ENCODE measurements around the gene XIST.
"Not testable (repeated sequence)": the region's sequence is repeated elsewhere in the genome, so short reads cannot be mapped to it uniquely, and the experiment has no call there.

Gene XIST

DNA sequence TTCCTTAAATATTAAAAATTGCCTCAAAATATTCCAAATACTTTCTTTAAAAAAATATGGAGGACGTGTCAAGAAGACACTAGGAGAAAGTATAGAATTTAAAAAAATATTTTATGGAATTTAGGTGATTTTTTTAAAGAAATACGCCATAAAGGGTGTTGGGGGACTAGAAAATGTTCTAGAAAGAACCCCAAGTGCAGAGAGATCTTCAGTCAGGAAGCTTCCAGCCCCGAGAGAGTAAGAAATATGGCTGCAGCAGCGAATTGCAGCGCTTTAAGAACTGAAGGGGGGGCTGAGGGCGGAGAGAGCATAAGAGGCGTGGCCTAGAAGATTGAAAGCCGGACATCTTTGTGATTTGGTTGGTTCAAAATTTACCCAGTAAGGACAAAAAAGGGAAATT, at the start of gene XIST:
Gene XIST (minus strand): TSS at position 248 of the 400 bp plus-strand sequence.
- no peak for DNase-seq
- H3K27ac ChIP-seq = no peak within 1 kb of the TSS
- no peak within 1 kb of the TSS for H3K4me3 ChIP-seq (ENCODE audit: low read depth, low read length)
- TF ChIP-seq, protein P1, sequence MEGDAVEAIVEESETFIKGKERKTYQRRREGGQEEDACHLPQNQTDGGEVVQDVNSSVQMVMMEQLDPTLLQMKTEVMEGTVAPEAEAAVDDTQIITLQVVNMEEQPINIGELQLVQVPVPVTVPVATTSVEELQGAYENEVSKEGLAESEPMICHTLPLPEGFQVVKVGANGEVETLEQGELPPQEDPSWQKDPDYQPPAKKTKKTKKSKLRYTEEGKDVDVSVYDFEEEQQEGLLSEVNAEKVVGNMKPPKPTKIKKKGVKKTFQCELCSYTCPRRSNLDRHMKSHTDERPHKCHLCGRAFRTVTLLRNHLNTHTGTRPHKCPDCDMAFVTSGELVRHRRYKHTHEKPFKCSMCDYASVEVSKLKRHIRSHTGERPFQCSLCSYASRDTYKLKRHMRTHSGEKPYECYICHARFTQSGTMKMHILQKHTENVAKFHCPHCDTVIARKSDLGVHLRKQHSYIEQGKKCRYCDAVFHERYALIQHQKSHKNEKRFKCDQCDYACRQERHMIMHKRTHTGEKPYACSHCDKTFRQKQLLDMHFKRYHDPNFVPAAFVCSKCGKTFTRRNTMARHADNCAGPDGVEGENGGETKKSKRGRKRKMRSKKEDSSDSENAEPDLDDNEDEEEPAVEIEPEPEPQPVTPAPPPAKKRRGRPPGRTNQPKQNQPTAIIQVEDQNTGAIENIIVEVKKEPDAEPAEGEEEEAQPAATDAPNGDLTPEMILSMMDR (IDR thresholded peaks at IDR 0.05; ENCODE audit: low read depth, low read length) = no peak
- peaks cover 6% of the 10 kb centered on the region for H3K9me3 ChIP-seq (ENCODE audit: severe bottlenecking)
- H3K27me3 ChIP-seq (ENCODE audit: insufficient read depth, low read depth, severe bottlenecking) = peaks cover 86% of the 10 kb centered on the region
- H3K36me3 ChIP-seq = no peaks in the 10 kb centered on the region

DNA sequence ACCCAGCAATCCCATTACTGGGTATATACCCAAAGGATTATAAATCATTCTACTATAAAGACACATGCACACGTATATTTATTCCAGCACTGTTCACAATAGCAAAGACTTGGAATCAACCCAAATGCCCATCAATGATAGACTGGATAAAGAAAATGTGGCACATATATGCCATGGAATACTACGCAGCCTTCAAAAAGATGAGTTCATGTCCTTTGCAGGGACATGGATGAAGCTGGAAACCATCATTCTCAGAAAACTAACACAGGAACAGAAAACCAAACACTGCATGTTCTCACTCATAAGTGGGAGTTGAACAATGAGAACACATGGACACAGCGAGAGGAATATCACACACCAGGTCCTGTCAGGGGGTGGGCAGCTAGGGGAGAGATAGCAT, 45.8 kb upstream of the XIST start:
- not testable (repeated sequence) for H3K36me3 ChIP-seq; H3K27ac ChIP-seq; H3K9me3 ChIP-seq (ENCODE audit: severe bottlenecking); DNase-seq; H3K4me3 ChIP-seq (ENCODE audit: low read depth, low read length)
- H3K27me3 ChIP-seq (ENCODE audit: insufficient read depth, low read depth, severe bottlenecking) = peaks cover 28% of the 10 kb centered on the region

DNA sequence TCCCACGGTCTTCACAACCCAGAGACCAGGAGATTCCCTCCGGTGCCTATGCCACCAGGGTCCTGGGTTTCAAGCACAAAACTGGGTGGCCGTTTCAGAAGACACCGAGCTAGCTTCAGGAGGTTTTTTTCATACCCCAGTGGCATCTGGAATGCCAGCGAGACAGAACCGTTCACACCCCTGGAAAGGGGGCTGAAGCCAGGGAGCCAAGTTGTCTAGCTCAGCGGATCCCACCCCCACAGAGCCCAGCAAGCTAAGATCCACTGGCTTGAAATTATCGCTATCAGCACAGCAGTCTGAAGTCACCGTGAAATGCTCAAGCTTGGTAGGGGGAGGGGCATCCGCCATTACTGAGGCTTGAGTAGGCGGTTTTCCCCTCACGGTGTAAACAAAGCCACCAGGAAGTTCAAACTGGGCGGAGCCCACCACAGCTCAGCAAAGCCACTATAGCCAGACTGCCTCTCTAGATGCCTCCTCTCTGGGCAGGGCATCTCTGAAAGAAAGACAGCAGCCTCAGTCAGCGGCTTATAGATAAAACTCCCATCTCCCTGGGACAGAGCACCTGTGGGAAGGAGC, 40.1 kb upstream of the XIST start:
- DNase-seq = peak; percentile 11
- H3K9me3 ChIP-seq (ENCODE audit: severe bottlenecking); H3K27ac ChIP-seq; H3K4me3 ChIP-seq (ENCODE audit: low read depth, low read length); H3K36me3 ChIP-seq: not testable (repeated sequence)
- peaks cover 11% of the 10 kb centered on the region for H3K27me3 ChIP-seq (ENCODE audit: insufficient read depth, low read depth, severe bottlenecking)

DNA sequence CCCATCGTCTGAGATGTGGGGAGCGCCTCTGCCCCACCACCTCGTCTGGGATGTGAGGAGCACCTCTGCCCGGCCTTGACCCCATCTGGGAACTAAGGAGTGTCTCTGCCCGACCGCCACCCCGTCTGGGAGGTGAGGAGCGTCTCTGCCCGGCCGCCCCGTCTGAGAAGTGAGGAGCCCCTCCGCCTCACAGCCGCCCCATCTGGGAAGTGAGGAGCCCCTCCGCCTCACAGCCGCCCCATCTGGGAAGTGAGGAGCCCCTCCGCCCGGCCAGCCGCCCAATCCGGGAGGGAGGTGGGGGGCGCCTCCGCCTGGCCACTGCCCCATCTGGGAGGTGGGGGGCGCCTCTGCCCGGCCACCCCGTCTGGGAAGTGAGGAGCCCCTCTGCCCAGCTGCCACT, 29.7 kb upstream of the XIST start:
- peaks cover 11% of the 10 kb centered on the region for H3K27me3 ChIP-seq (ENCODE audit: insufficient read depth, low read depth, severe bottlenecking)
- not testable (repeated sequence) for H3K36me3 ChIP-seq; H3K27ac ChIP-seq; H3K9me3 ChIP-seq (ENCODE audit: severe bottlenecking); DNase-seq; H3K4me3 ChIP-seq (ENCODE audit: low read depth, low read length)

DNA sequence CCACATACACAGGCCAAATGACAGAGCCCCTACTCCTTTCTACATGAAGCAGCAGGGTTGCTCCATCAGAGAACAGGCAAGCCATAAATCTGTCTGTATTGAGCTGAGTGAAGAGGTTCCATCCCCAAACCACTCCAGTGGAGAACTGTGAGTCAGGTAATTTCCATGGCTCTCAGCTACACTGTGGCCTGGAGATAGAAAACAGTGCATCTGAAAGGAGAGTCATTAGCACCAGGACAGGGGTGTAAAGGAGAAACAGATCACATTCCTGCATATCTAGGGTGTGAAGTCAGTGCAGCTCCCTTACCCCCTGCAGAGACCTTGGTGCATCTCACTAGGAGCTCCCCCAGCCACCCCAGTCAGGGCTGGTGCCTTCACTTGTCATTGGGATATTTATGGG, 25.2 kb upstream of the XIST start:
- Histone ChIP-seq H3K27me3 (ENCODE audit: insufficient read depth, low read depth, severe bottlenecking) (peaks cover 15% of the 10 kb centered on the region), H3K27ac (no peak overlapping the region), H3K36me3 (no peaks in the 10 kb centered on the region), H3K9me3 (ENCODE audit: severe bottlenecking) (peaks cover 6% of the 10 kb centered on the region), H3K4me3 (ENCODE audit: low read depth, low read length) (no peak overlapping the region)
- no peak for DNase-seq
- TF ChIP-seq, protein P1 (IDR thresholded peaks at IDR 0.05; ENCODE audit: low read depth, low read length) = no peak

DNA sequence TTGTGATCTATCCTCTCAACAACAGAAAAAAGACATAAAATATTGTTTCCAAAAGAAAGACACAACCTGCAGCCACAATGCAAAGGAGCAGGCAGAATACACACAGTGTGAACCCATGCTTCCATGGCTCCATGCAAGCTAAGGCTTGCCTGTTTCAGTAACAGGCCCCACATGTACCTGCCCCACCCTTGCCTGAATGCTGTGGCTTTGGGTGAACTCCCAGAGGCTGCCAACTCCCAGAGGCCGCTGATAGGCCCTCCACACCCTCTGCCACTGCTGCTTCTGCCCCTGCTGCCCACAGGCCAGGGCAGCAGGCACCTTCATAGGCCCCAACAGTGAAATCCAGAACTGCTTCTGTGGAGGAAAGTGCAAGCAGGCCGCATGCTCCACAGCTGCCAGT, 24.4 kb upstream of the XIST start:
- peaks cover 6% of the 10 kb centered on the region for H3K9me3 ChIP-seq (ENCODE audit: severe bottlenecking)
- no peak overlapping the region for H3K4me3 ChIP-seq (ENCODE audit: low read depth, low read length)
- no peak overlapping the region for H3K27ac ChIP-seq
- peaks cover 19% of the 10 kb centered on the region for H3K27me3 ChIP-seq (ENCODE audit: insufficient read depth, low read depth, severe bottlenecking)
- H3K36me3 ChIP-seq = no peaks in the 10 kb centered on the region
- TF ChIP-seq, protein P1 (IDR thresholded peaks at IDR 0.05; ENCODE audit: low read depth, low read length) = no peak
- no peak for DNase-seq

DNA sequence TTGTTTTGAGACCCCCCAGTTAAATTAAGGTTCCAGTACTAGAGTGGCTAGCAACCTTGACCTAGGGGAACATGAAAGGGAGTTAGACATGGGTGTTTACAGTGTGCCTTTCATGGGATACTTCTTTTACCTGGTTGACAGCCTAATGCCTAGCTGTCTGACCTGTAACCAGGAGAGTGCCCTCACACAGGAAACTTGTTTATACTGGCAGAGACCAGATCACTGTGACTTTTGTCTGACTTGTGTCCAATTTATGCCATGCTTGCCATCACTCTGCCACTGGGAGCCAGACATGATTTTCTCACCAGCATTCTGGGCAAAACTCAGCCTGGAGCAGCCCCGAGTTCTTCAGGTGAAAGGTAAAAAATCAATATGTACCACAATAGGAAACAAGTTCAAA, 16.4 kb upstream of the XIST start:
- Histone ChIP-seq H3K9me3 (ENCODE audit: severe bottlenecking) (no peaks in the 10 kb centered on the region), H3K27me3 (ENCODE audit: insufficient read depth, low read depth, severe bottlenecking) (peaks cover 45% of the 10 kb centered on the region), H3K27ac (no peak overlapping the region), H3K4me3 (ENCODE audit: low read depth, low read length) (no peak overlapping the region), H3K36me3 (no peaks in the 10 kb centered on the region)
- DNase-seq = no peak
- TF ChIP-seq, protein P1 (IDR thresholded peaks at IDR 0.05; ENCODE audit: low read depth, low read length) = no peak

Data from WERI-Rb-1 (cell line).